NCI-H774 (cell line): Measurements from ENCODE around the gene TSPAN3.

Experiments used
- DNase-seq: peaks from one replicate; lab custom pipeline; 2025; lab: John Stamatoyannopoulos, UW

TSPAN3 gene

GRCh38 chr15:77022646-77023575, 48.0 kb downstream of the TSPAN3 start:
- DNase-seq, result no peak

DNA sequence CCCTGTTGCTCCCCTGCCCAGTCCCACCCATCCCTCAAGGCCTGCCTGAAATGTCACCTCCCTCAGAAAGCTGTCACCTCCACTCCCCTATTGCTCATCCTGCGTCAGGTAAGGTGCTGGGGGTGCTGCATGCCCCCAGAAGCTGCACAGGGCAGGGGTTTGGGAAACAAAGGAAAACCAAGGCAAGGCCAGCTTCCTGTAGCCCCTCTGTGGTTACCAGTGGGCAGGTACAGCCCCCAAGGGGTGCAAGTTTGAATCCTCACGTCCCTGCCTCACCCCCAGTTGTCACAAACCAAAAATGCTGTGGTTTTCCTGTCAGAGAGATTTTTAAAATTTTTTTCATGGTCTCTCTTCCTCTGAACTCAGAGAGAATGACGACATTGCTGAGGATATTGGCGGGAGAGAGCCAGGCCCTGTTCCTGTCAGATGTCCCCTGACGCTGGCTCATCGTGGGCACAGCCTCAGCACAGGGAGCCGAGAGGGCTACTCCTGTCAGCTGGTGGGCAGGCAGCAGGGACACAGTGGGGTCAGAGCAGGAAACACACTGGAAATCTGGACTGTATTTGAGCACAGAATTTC, 49.0 kb downstream of the TSPAN3 start:
- no peak for DNase-seq

DNA sequence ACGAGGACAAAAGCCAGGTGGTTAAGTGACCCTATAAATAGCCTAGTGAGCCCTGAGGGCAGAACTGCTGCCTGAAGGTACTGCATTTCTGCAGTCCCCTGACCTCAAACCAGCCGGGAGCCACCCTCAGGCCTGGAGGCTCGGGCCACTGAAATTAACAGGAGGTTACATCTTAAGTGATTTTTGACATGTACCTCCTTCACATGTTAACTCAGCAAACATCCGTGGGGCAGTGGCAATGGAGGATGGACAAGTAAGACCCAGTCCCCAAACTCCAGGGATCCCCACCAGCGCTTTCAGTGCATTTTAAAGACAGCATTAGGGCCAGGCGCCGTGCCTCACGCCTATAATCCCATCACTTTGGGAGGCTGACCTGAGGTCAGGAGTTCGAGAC, 49.8 kb downstream of the TSPAN3 start:
- DNase-seq, result no peak

GRCh38 chr15:77020348-77021087, 50.4 kb downstream of the TSPAN3 start:
- no peak for DNase-seq

DNA sequence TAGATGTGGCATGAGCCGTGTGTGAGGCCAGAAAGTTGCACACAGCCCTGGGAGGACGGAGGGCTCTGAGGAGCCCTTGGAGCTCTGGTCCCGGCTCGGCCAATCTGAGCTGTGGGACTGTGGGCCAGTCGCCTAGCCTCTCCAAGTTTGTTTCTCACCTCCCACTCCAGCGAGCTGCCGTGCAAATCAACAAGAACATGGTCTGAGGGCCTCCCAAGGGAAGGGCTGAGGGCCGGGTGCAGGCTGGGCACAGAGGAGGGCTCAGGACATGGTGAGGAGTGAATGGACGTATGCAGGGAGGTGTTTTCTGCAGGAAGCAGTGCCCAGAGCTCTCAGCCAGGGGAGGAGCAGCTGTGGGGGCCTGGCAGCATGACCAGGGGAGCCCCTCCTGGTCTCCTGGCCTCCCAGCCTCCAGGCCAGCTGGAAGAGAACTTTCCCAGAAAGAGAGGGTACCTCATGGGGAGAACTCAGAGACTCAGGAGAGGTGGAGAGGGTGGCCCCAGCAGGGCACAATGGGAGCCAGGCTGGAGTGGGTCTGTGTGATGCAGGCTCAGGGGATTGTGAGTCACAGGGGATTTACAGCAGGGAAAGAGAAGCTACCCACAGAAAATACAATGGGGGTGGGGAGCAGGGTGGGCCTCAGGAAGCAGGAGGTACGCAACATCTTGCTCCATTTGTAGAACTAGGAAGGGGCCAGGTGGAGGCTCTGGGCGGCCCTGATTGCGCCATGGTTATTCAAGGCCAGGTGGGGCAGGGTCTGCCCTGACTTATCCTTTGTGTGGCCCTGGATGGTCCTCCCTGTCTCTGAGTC, 51.2 kb downstream of the TSPAN3 start:
- DNase-seq, result no peak

- DNase-seq, result no peak
Measured at GRCh38 chr15:77018796-77019505, 52.0 kb downstream of the TSPAN3 start.

DNA sequence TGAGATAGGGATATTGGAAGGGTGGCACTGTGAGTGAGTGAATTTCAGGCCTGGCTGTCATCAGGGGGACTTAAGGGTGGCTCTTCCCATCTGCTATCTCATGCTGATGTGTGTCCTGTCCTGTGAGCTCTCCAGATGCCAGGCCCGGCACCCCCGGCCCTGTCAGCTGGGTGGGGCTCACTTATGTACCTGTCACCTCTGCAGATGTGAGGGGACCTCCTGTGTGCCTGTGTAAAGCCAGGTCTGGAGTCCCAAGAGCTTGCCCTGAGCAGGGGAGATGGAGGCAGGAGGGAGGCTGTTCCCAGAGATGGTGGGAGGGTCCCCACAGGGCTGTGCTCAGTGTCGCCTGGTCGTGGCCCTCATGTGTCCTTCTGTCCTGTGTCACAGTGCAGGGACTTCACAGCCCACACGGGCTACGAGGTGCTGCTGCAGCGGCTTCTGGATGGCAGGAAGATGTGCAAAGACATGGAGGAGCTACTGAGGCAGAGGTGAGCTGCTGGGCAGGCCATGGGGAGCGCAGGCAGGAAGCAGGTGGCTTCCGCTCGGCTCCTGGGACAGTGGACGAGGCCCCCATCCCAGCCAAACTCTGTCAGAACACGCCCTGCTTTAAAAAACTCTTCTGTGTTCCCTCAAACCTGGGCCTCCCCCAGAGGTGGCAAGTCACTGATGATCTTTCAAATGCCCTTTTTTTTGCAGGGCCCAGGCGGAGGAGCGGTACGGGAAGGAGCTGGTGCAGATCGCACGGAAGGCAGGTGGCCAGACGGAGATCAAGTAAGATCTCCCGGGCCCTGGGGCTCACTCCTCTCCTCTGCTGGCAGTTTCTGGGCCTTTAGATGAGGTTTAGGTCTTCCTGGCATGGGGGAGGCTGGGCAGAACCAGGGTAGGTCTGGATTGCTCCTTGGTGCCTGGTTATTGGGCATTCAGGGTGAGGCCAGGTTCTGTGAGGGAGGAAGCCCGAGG, 52.9 kb downstream of the TSPAN3 start:
- DNase-seq, result no peak

GRCh38 chr15:77017091-77017660, 53.7 kb downstream of the TSPAN3 start:
- DNase-seq, result no peak

DNA sequence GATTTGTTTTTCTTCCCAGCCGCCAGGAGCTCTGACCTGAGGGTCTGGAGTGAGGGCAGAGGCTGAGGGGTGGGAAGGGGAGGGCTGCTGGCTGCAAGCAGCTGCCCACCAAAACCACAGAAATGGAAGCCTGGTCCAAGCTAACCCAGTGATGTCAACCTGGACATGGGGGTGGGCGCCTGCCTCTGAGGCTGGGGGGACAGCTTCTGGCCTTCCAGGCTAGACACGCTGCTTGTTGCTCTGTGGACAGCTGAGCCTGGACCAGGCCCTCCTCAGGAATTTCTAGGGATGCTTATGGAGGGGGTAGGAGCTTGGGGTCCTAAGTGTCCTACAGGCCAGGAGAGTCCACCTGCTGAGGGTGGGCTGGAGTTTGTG, 54.6 kb downstream of the TSPAN3 start:
- no peak for DNase-seq

- no peak for DNase-seq
Measured at GRCh38 chr15:77015646-77016320, 55.1 kb downstream of the TSPAN3 start.

- DNase-seq, result no peak
Measured at GRCh38 chr15:77014132-77015081, 56.5 kb downstream of the TSPAN3 start.

DNA sequence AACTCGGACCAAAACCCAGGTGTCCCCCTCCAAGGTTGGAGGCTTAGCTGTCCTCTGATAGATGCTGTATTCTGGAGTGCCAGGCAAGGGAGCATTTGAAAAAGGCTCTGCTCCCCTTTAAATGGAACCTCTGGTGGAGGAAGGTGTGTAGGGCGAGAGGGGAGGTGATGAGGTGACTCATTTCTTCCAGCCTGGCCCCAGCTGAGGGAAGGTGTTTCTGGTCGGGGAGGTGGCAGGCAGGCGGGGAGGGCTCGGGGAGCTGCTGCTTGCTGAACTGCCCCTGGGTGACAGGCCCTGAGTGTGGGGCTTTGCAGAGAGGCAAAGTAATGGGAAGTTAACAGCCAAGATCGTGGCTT, 57.2 kb downstream of the TSPAN3 start:
- DNase-seq, result no peak

- no peak for DNase-seq
Measured at GRCh38 chr15:77012868-77013267, 58.0 kb downstream of the TSPAN3 start.

DNA sequence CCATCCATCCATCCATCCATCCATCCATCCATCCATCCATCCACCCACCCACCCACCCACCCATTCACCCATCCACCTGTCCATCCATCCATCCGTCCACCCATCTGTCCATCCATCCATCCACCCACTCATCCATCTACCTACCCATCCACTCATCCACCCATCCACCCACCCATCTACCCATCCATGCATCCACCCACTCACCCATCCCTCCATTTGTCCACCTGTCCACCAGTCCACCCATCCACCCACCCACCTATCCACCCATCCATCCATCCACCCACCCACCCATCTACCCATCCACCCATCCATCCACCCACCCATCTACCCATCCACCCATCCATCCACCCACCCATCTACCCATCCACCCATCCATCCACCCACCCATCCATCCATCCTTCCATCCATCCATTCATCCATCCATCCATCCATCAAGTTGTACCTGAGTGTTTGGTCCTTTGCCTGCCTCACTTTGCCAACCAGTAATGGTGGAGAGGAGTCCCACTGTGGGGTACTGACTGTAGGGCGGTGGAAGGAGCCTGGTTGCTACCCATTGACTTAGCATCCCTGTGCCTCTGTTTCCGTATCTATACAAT, 58.7 kb downstream of the TSPAN3 start:
- DNase-seq, result no peak

GRCh38 chr15:77010857-77011256, 60.1 kb downstream of the TSPAN3 start:
- DNase-seq, result no peak

DNA sequence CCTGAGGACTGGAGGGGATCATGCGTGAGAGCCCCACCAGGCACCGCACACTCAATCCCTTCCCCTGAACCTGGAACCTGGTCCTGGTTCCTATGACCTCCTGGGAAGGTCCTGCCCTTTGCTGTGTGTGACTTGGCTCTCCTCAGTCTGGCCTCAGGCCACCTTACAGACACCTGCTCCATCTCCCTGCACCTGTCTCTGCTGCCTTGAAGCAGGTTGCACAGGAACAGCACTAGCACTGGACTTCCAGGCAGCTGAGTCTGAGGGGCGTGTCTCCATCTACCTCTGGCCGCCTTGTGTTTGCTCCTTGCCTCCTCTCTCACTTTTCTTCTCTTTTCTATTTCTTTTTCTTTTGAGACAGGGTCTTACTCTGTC, 60.6 kb downstream of the TSPAN3 start:
- no peak for DNase-seq

GRCh38 chr15:77009646-77010311, 61.1 kb downstream of the TSPAN3 start:
- DNase-seq, result no peak
